RWPE2 (cell line): ENCODE results near the gene CILP2.

Source experiments
- ATAC-seq: fragments of 200-7000 bp; cut with Tn5 transposase; 3 replicates; pipeline ENCODE4 v1.9.1; 2021; ENCODE audit warnings: low read depth
- DNase-seq: peaks from one replicate; pipeline ENCODE4 v3.0.0-alpha.2; 2020; ENCODE audit warnings: low spot score
- H3K27ac ChIP-seq: fragments of 450-650 bp; 2 replicates; pipeline ENCODE4 v1.5.1; 2017; ENCODE audit warnings: mild to moderate bottlenecking; ENCODE audit not compliant: poor library complexity, severe bottlenecking
- H3K27me3 ChIP-seq: fragments of 250-450 bp; sonication (Bioruptor Pico); 2 replicates; pipeline ENCODE4 v1.5.1; 2021; ENCODE audit warnings: mild to moderate bottlenecking, moderate library complexity; ENCODE audit not compliant: insufficient read depth, poor library complexity, severe bottlenecking
- H3K36me3 ChIP-seq: fragments of 250-450 bp; sonication (Bioruptor Pico); 2 replicates; pipeline ENCODE4 v1.5.1; 2020; ENCODE audit warnings: low read depth, mild to moderate bottlenecking, moderate library complexity
- H3K4me1 ChIP-seq: fragments of 250-450 bp; sonication (Bioruptor Pico); 2 replicates; pipeline ENCODE4 v1.5.1; 2021; ENCODE audit warnings: mild to moderate bottlenecking, moderate library complexity; ENCODE audit not compliant: insufficient read depth, poor library complexity, severe bottlenecking
- H3K4me3 ChIP-seq: fragments of 250-450 bp; sonication (Bioruptor Pico); 2 replicates; pipeline ENCODE4 v1.5.1; 2021; ENCODE audit warnings: mild to moderate bottlenecking, moderate library complexity; ENCODE audit not compliant: severe bottlenecking
- H3K9me3 ChIP-seq: fragments of 250-450 bp; sonication (Bioruptor Pico); 2 replicates; pipeline ENCODE4 v1.5.1; 2021; ENCODE audit warnings: mild to moderate bottlenecking, moderate library complexity; ENCODE audit not compliant: severe bottlenecking
- CTCF ChIP-seq: fragments of 450-650 bp; IDR thresholded peaks from one replicate; pipeline ENCODE4 v1.5.1; 2017; ENCODE audit warnings: mild to moderate bottlenecking, moderate library complexity; ENCODE audit not compliant: poor library complexity, severe bottlenecking

Gene CILP2

GRCh38 chr19:19502281-19502680, 35.8 kb upstream of the CILP2 start:
- Histone ChIP-seq H3K27ac (no peak overlapping the region), H3K9me3 (no peaks in the 10 kb centered on the region), H3K4me3 (no peak overlapping the region), H3K36me3 (peaks cover 66% of the 10 kb centered on the region), H3K4me1 (no peaks in the 10 kb centered on the region), H3K27me3 (no peaks in the 10 kb centered on the region)
- no peak for TF ChIP-seq CTCF
- ATAC-seq = no peak
- no peak for DNase-seq

DNA sequence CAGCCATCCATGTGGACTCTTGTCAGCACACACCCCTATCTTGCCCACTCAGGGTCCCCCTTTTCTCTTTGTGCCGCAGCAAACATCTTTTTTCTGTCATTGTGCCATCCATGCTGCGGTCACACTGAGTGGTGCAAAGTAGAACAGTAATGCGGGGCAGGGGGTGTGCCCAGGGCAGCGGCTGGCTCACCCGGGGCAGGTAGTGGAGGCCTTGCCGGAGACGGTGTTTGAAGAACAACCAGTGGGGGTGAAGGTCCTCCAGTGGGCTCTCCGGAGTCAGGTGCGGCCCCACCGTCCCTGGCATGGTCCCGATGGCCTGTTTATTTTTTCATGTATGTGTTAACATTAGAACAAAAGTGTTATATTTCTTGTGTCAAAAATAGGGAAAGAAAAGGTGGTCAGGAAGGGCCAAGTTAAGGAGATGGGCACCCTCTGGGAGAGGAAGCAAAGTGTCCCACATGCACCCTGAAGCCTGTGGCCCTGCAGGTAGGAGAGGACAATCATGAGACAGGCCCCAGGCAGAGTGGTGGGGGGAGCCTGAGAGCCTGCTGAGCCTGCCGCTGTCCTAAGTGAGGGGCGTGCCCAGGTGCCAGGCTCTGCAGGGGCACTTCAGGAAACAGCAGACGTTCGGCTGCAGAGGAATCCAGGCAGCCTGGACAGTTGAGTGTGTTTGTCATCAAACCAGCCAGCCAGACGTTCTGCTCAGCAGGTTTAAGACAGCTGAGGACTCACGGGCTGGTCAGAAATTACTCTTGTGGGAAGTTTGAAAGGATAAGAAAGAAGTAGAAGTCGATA, 35.1 kb upstream of the CILP2 start:
- no peak overlapping the region for H3K27ac ChIP-seq
- H3K4me1 ChIP-seq = no peaks in the 10 kb centered on the region
- no peak for TF ChIP-seq CTCF
- H3K9me3 ChIP-seq = no peaks in the 10 kb centered on the region
- ATAC-seq (no peak), DNase-seq (no peak)
- H3K27me3 ChIP-seq = no peaks in the 10 kb centered on the region
- no peak overlapping the region for H3K4me3 ChIP-seq
- H3K36me3 ChIP-seq = peaks cover 60% of the 10 kb centered on the region

GRCh38 chr19:19504754-19505668, 33.1 kb upstream of the CILP2 start:
- no peak for TF ChIP-seq CTCF
- no peaks in the 10 kb centered on the region for H3K4me1 ChIP-seq
- ATAC-seq = no peak
- H3K36me3 ChIP-seq = peaks cover 45% of the 10 kb centered on the region
- no peak overlapping the region for H3K27ac ChIP-seq
- H3K9me3 ChIP-seq = no peaks in the 10 kb centered on the region
- DNase-seq = no peak
- H3K4me3 ChIP-seq = no peak overlapping the region
- H3K27me3 ChIP-seq = no peaks in the 10 kb centered on the region

GRCh38 chr19:19505669-19506326, 32.3 kb upstream of the CILP2 start:
- H3K36me3 ChIP-seq = peaks cover 37% of the 10 kb centered on the region

More at GRCh38 chr19:19505669-19506326, 32.3 kb upstream of the CILP2 start:
- TF ChIP-seq CTCF = no peak
- no peaks in the 10 kb centered on the region for H3K27me3 ChIP-seq
- no peaks in the 10 kb centered on the region for H3K9me3 ChIP-seq
- DNase-seq = no peak
- ATAC-seq = no peak
- no peaks in the 10 kb centered on the region for H3K4me1 ChIP-seq
- no peak overlapping the region for H3K4me3 ChIP-seq
- no peak overlapping the region for H3K27ac ChIP-seq
